SK-N-SH treated with all-trans-retinoic acid at 6 μM for 48 hours (cell line): ENCODE data around the gene RPS23.

ENCODE experiments used
- ATAC-seq: fragments of 200-7000 bp; cut with Tn5 transposase; 3 replicates; pipeline ENCODE4 v1.9.1; 2020; ENCODE audit warnings: mild to moderate bottlenecking, moderate library complexity
- ARNTL ChIP-seq: fragments of 450-650 bp; formaldehyde crosslinking; IDR thresholded peaks from 2 replicates; pipeline ENCODE4 v1.5.0; 2020; ENCODE audit warnings: low read depth, mild to moderate bottlenecking, moderate library complexity, borderline replicate concordance
- BACH2 ChIP-seq: fragments of 250-450 bp; sonication (Bioruptor Pico); IDR thresholded peaks from 2 replicates; pipeline ENCODE4 v1.9.0; 2021; ENCODE audit warnings: mild to moderate bottlenecking, borderline replicate concordance
- ESRRG ChIP-seq: fragments of 250-450 bp; sonication (Bioruptor Pico); IDR thresholded peaks from 2 replicates; pipeline ENCODE4 v1.6.1; 2021; ENCODE audit warnings: mild to moderate bottlenecking
- GLIS3 ChIP-seq: fragments of 250-450 bp; sonication (Bioruptor Pico); IDR thresholded peaks from 2 replicates; pipeline ENCODE4 v1.5.0; 2020; ENCODE audit warnings: mild to moderate bottlenecking, moderate library complexity
- ISL1 ChIP-seq: fragments of 250-450 bp; sonication (Bioruptor Pico); IDR thresholded peaks from 2 replicates; pipeline ENCODE4 v2.1.2; 2022; ENCODE audit warnings: mild to moderate bottlenecking, moderate library complexity
- OSR1 ChIP-seq: fragments of 250-450 bp; sonication (Bioruptor Pico); IDR thresholded peaks from 2 replicates; pipeline ENCODE4 v1.8.0; 2022; ENCODE audit warnings: moderate library complexity, mild to moderate bottlenecking, inconsistent platforms
- PPARA ChIP-seq: fragments of 250-450 bp; sonication (Bioruptor Pico); IDR thresholded peaks from 2 replicates; pipeline ENCODE4 v1.5.0; 2020; ENCODE audit warnings: mild to moderate bottlenecking, borderline replicate concordance
- RARB ChIP-seq: fragments of 250-450 bp; sonication (Bioruptor Pico); IDR thresholded peaks from 2 replicates; pipeline ENCODE4 v1.8.0; 2021; ENCODE audit warnings: mild to moderate bottlenecking, moderate library complexity
- SNAI2 ChIP-seq: fragments of 250-450 bp; sonication (Bioruptor Pico); IDR thresholded peaks from 2 replicates; pipeline ENCODE4 v1.5.0; 2020; ENCODE audit warnings: mild to moderate bottlenecking, moderate library complexity
- TCF4 ChIP-seq: fragments of 250-450 bp; sonication (Bioruptor Pico); IDR thresholded peaks from 2 replicates; pipeline ENCODE4 v1.8.0; 2021; ENCODE audit warnings: mild to moderate bottlenecking, moderate library complexity, borderline replicate concordance
- TOX ChIP-seq: fragments of 250-450 bp; sonication (Bioruptor Pico); IDR thresholded peaks from 2 replicates; pipeline ENCODE4 v1.8.0; 2021; ENCODE audit warnings: mild to moderate bottlenecking, moderate library complexity, borderline replicate concordance
- ZC3H10 ChIP-seq: fragments of 250-450 bp; sonication (Bioruptor Pico); IDR thresholded peaks from 2 replicates; pipeline ENCODE4 v1.5.1; 2021; ENCODE audit warnings: mild to moderate bottlenecking, moderate library complexity
- ZFP3 ChIP-seq: fragments of 250-450 bp; sonication (Bioruptor Pico); IDR thresholded peaks from 2 replicates; pipeline ENCODE4 v1.5.0; 2020; ENCODE audit warnings: mild to moderate bottlenecking, moderate library complexity
- ZFP30 ChIP-seq: fragments of 450-650 bp; formaldehyde crosslinking; IDR thresholded peaks from 2 replicates; pipeline ENCODE4 v1.5.0; 2022; ENCODE audit warnings: mild to moderate bottlenecking, moderate library complexity
- ZNF565 ChIP-seq: fragments of 450-650 bp; formaldehyde crosslinking; conservative IDR thresholded peaks from 2 replicates; pipeline ENCODE4 v1.5.0; 2020; ENCODE audit warnings: low read depth, mild to moderate bottlenecking, moderate library complexity
- ZNF70 ChIP-seq: fragments of 450-650 bp; formaldehyde crosslinking; IDR thresholded peaks from 2 replicates; pipeline ENCODE4 v1.5.0; 2020; ENCODE audit warnings: mild to moderate bottlenecking, moderate library complexity
- ZNF8 ChIP-seq: fragments of 450-650 bp; formaldehyde crosslinking; IDR thresholded peaks from 2 replicates; pipeline ENCODE4 v1.5.0; 2020; ENCODE audit warnings: mild to moderate bottlenecking, moderate library complexity
- TF ChIP-seq, protein P1 (sequence below): fragments of 250-450 bp; sonication (Bioruptor Pico); IDR thresholded peaks from 2 replicates; pipeline ENCODE4 v1.8.0; 2021; ENCODE audit warnings: low read depth, mild to moderate bottlenecking, moderate library complexity, borderline replicate concordance
- TF ChIP-seq, protein P2 (sequence below): fragments of 250-450 bp; sonication (Bioruptor Pico); IDR thresholded peaks from 2 replicates; pipeline ENCODE4 v1.8.0; 2020; ENCODE audit warnings: mild to moderate bottlenecking, moderate library complexity, borderline replicate concordance
- TF ChIP-seq, protein P3 (sequence below): fragments of 250-450 bp; sonication (Bioruptor Pico); IDR thresholded peaks from 2 replicates; pipeline ENCODE4 v1.5.1; 2021; ENCODE audit warnings: mild to moderate bottlenecking, moderate library complexity
- TF ChIP-seq, protein P4 (sequence below): fragments of 250-450 bp; sonication (Bioruptor Pico); IDR thresholded peaks from 2 replicates; pipeline ENCODE4 v1.5.1; 2020; ENCODE audit warnings: low read depth, mild to moderate bottlenecking, moderate library complexity

The RPS23 gene

DNA sequence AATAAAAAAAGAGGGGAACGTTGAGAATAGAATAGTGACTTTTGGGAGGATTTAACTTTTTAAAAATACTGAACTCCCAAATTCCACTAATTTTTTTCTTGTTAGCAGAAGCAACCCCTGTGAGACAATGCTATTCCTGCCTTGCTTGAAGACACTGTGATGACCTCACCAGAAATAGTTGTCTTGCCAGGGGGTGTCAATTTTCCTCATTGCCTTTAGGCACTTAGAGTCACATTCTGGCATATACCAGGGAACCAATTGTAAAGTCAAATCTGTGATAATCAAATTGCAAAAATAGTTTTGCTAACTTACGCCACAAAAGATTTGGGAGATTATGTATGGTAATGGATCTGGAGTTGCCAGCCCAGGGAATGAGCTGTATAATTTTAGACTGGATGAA is 42.8 kb upstream of the RPS23 start:
- ATAC-seq: peak; percentile 49; the same call in 2 of the 3 replicates
- TF ChIP-seq, protein P1, sequence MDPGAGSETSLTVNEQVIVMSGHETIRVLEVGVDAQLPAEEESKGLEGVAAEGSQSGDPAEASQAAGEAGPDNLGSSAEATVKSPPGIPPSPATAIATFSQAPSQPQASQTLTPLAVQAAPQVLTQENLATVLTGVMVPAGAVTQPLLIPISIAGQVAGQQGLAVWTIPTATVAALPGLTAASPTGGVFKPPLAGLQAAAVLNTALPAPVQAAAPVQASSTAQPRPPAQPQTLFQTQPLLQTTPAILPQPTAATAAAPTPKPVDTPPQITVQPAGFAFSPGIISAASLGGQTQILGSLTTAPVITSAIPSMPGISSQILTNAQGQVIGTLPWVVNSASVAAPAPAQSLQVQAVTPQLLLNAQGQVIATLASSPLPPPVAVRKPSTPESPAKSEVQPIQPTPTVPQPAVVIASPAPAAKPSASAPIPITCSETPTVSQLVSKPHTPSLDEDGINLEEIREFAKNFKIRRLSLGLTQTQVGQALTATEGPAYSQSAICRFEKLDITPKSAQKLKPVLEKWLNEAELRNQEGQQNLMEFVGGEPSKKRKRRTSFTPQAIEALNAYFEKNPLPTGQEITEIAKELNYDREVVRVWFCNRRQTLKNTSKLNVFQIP (CRISPR knock-in tag): no peak
- TF ChIP-seq PPARA (no peak), RARB (CRISPR knock-in tag) (no peak), TOX (CRISPR knock-in tag) (no peak), SNAI2 (CRISPR knock-in tag) (no peak), ISL1 (CRISPR knock-in tag) (no peak), TCF4 (CRISPR knock-in tag) (no peak), ZFP30 (CRISPR knock-in tag) (no peak), ZC3H10 (CRISPR knock-in tag) (no peak), ESRRG (CRISPR knock-in tag) (no peak), GLIS3 (CRISPR knock-in tag) (no peak), ZNF70 (CRISPR knock-in tag) (no peak)
- TF ChIP-seq, all 23 proteins: peak for 0

DNA sequence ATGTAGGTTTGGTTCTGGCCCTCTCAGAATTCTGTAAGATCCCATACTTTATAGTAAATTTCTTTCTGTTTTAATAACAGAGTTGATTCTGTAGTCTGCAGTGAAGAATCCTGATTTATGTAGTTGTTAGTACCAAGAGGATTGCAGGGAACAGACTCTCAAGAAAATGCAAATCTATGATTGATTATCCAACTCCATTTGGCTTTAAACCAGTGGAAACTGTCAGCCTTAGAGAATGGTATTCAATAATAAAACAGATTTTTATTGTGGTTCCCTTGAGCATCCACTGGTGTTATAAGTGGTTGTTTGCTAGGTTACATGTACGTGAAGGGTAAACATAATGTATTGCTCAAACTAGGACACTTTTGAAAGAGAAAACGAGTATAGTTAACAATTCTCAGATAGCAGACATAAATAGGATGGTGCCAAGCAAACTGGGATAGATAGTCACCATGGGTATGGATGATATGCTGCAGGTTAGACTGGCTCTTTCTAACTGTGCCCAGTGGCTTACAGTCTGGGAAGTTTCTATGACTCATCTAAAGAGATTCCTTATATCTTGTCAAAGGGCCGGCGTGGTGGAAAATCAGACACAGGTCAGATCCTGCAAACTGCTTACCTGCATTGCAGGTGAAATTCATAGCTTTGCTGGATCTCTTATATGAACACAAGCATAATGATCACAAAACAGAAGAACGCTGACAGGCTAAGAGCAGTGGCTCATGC is 41.7 kb upstream of the RPS23 start:
- ATAC-seq: peak; percentile 77
- TF ChIP-seq ISL1 (CRISPR knock-in tag): no peak
- no peak for TF ChIP-seq ZFP3 (CRISPR knock-in tag)
- no peak for TF ChIP-seq ZNF8 (CRISPR knock-in tag)
- TF ChIP-seq ZNF565 (CRISPR knock-in tag): no peak
- no peak for TF ChIP-seq TOX (CRISPR knock-in tag)
- TF ChIP-seq ZFP30 (CRISPR knock-in tag): no peak
- TF ChIP-seq TCF4 (CRISPR knock-in tag): no peak
- no peak for TF ChIP-seq ESRRG (CRISPR knock-in tag)
- no peak for TF ChIP-seq GLIS3 (CRISPR knock-in tag)
- TF ChIP-seq, protein P2, sequence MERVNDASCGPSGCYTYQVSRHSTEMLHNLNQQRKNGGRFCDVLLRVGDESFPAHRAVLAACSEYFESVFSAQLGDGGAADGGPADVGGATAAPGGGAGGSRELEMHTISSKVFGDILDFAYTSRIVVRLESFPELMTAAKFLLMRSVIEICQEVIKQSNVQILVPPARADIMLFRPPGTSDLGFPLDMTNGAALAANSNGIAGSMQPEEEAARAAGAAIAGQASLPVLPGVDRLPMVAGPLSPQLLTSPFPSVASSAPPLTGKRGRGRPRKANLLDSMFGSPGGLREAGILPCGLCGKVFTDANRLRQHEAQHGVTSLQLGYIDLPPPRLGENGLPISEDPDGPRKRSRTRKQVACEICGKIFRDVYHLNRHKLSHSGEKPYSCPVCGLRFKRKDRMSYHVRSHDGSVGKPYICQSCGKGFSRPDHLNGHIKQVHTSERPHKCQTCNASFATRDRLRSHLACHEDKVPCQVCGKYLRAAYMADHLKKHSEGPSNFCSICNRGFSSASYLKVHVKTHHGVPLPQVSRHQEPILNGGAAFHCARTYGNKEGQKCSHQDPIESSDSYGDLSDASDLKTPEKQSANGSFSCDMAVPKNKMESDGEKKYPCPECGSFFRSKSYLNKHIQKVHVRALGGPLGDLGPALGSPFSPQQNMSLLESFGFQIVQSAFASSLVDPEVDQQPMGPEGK (CRISPR knock-in tag): no peak
- TF ChIP-seq ZNF70 (CRISPR knock-in tag): no peak
- no peak for TF ChIP-seq ZC3H10 (CRISPR knock-in tag)
- TF ChIP-seq BACH2: no peak
- TF ChIP-seq, protein P3, sequence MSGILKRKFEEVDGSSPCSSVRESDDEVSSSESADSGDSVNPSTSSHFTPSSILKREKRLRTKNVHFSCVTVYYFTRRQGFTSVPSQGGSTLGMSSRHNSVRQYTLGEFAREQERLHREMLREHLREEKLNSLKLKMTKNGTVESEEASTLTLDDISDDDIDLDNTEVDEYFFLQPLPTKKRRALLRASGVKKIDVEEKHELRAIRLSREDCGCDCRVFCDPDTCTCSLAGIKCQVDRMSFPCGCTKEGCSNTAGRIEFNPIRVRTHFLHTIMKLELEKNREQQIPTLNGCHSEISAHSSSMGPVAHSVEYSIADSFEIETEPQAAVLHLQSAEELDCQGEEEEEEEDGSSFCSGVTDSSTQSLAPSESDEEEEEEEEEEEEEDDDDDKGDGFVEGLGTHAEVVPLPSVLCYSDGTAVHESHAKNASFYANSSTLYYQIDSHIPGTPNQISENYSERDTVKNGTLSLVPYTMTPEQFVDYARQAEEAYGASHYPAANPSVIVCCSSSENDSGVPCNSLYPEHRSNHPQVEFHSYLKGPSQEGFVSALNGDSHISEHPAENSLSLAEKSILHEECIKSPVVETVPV (CRISPR knock-in tag): no peak
- no peak for TF ChIP-seq OSR1 (CRISPR knock-in tag)

DNA sequence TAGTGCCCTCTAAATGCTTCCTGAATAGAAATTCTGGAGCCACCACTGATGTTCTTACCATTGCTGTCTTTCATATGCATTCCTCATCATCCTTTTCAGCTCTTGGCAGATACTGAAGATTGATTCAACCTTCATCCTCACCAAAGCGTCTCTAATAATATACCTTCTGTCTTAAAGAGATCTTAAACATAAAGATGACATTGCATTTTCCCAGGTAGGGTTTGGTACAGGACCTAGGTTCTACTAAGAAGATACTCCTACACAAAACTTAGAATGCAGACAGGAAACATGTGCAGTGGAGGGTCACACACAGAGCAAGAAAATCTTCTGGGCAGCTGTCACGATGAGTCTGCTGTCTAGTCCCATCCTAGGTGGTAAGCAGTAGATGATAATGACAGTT is 41.0 kb upstream of the RPS23 start:
- no peak for TF ChIP-seq ZNF8 (CRISPR knock-in tag)
- TF ChIP-seq SNAI2 (CRISPR knock-in tag): no peak
- TF ChIP-seq ZC3H10 (CRISPR knock-in tag): no peak
- TF ChIP-seq, all 23 proteins: peak for 0
- no peak for ATAC-seq

DNA sequence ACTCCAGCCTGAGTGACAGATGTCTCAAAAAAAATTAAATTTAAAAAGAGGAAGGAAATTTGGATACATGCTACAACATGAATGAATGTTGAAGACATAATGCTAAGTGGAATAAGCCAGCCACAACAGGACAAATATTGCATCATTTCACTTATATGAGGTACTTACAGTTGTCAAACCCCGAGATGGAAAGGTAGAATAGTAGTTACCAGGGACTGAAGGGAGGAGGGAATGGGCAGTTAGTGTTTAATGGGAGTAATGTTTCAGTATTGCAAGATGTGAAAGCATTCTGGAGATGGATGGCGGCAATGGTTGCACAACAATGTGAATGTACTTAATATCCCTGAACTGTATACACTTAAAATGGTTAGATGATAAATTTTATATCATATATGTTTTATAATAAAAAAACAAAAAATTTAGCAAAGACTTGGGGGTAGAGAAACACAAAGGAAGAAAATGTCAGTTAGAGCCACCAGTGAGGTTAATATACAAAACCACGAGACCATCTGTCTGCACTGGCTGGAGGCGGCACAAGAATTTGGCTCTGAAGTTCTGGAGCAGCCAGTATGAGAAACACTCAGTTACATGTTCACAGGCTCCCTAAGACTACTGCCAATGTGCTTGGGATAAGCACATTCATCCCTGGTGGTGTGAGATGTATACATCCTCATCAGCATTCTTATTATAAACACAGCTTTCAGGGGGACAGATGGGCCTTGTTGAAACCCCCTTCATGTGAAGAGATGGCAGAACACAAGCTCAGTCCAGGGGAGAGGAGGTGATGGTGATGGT is 37.0 kb upstream of the RPS23 start:
- no peak for ATAC-seq
- TF ChIP-seq ISL1 (CRISPR knock-in tag) (no peak), TCF4 (CRISPR knock-in tag) (no peak), ESRRG (CRISPR knock-in tag) (no peak), OSR1 (CRISPR knock-in tag) (no peak), BACH2 (no peak), ARNTL (CRISPR knock-in tag) (no peak), ZC3H10 (CRISPR knock-in tag) (no peak), SNAI2 (CRISPR knock-in tag) (no peak), RARB (CRISPR knock-in tag) (no peak)
- TF ChIP-seq, protein P4, sequence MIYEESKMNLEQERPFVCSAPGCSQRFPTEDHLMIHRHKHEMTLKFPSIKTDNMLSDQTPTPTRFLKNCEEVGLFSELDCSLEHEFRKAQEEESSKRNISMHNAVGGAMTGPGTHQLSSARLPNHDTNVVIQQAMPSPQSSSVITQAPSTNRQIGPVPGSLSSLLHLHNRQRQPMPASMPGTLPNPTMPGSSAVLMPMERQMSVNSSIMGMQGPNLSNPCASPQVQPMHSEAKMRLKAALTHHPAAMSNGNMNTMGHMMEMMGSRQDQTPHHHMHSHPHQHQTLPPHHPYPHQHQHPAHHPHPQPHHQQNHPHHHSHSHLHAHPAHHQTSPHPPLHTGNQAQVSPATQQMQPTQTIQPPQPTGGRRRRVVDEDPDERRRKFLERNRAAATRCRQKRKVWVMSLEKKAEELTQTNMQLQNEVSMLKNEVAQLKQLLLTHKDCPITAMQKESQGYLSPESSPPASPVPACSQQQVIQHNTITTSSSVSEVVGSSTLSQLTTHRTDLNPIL: no peak
- TF ChIP-seq, protein P2 (CRISPR knock-in tag): no peak
- TF ChIP-seq, protein P1 (CRISPR knock-in tag): no peak
- TF ChIP-seq, protein P3 (CRISPR knock-in tag): no peak
